Hepatic stellate cell (primary cell): Measurements from ENCODE around the gene TGFBR3.
"Not testable (repeated sequence)": the region's sequence is repeated elsewhere in the genome, so short reads cannot be mapped to it uniquely, and the experiment has no call there.

Experiments
- DNase-seq: peaks from one replicate; pipeline ENCODE4 v3.0.0; 2011; ENCODE audit warnings: low spot score

The TGFBR3 gene

GRCh38 chr1:91682882-91683597 lies 202.9 kb downstream of the TGFBR3 start:
- DNase-seq = no peak

- DNase-seq = no peak
Measured at GRCh38 chr1:91680556-91681155, 205.3 kb downstream of the TGFBR3 start.

- no peak for DNase-seq
Measured at GRCh38 chr1:91679446-91679845, 206.5 kb downstream of the TGFBR3 start.

- DNase-seq = no peak
Measured at GRCh38 chr1:91676030-91676429, 209.9 kb downstream of the TGFBR3 start.

- DNase-seq = no peak
Measured at GRCh38 chr1:91674107-91674506, 211.8 kb downstream of the TGFBR3 start.

- no peak for DNase-seq
Measured at GRCh38 chr1:91673613-91674012, 212.3 kb downstream of the TGFBR3 start.

GRCh38 chr1:91672601-91673161 lies 213.3 kb downstream of the TGFBR3 start:
- no peak for DNase-seq

GRCh38 chr1:91670781-91671180 lies 215.2 kb downstream of the TGFBR3 start:
- DNase-seq = no peak

GRCh38 chr1:91669584-91670350 lies 216.2 kb downstream of the TGFBR3 start:
- no peak for DNase-seq

GRCh38 chr1:91666651-91667050 lies 219.3 kb downstream of the TGFBR3 start:
- not testable (repeated sequence) for DNase-seq

GRCh38 chr1:91661121-91661520 lies 224.8 kb downstream of the TGFBR3 start:
- no peak for DNase-seq

GRCh38 chr1:91660708-91661107 lies 225.2 kb downstream of the TGFBR3 start:
- no peak for DNase-seq

- DNase-seq = no peak
Measured at GRCh38 chr1:91655912-91656449, 230.0 kb downstream of the TGFBR3 start.

GRCh38 chr1:91653183-91653582 lies 232.8 kb downstream of the TGFBR3 start:
- DNase-seq = no peak

GRCh38 chr1:91651661-91652071 lies 234.3 kb downstream of the TGFBR3 start:
- peak; percentile 33 for DNase-seq

- DNase-seq = no peak
Measured at GRCh38 chr1:91651243-91651642, 234.7 kb downstream of the TGFBR3 start.

- peak; percentile 93 for DNase-seq
Measured at GRCh38 chr1:91650764-91651163, 235.2 kb downstream of the TGFBR3 start.

GRCh38 chr1:91647061-91647460 lies 238.9 kb downstream of the TGFBR3 start:
- no peak for DNase-seq

- DNase-seq = no peak
Measured at GRCh38 chr1:91645031-91645430, 240.9 kb downstream of the TGFBR3 start.

GRCh38 chr1:91643431-91643830 lies 242.5 kb downstream of the TGFBR3 start:
- no peak for DNase-seq

- no peak for DNase-seq
Measured at GRCh38 chr1:91640877-91641526, 244.9 kb downstream of the TGFBR3 start.

GRCh38 chr1:91637539-91637994 lies 248.4 kb downstream of the TGFBR3 start:
- no peak for DNase-seq
